Esophagus muscularis mucosa (tissue), 4 donors: ENCODE data around the gene BLOC1S5. TPM values are rescaled to one million over a fixed set of nuclear protein-coding genes. Genes with fewer than 3 reads are reported as not detected.

Experiments
- DNase-seq: peaks from one replicate; pipeline ENCODE4 v3.0.0-alpha.2; 2017; ENCODE audit errors: extremely low spot score
- H3K27ac ChIP-seq, 4 donors: fragments of 200-600 bp; sonication (generic); replicated peaks in 1 of 4; 1 replicate in 3 of 4; 2 replicates in 1 of 4; pipeline ENCODE4 v1.5.1; 2016 to 2019; ENCODE audit warnings: mild to moderate bottlenecking in 1 of 4
- H3K27me3 ChIP-seq, 4 donors: fragments of 200-600 bp; sonication (generic); one replicate each; pipeline versions ENCODE4 v1.5.1 to v1.6.0; 2016 to 2019
- H3K36me3 ChIP-seq, 4 donors: fragments of 200-600 bp; sonication (generic); one replicate each; pipeline ENCODE4 v1.5.1; 2016 to 2019
- H3K4me1 ChIP-seq, 4 donors: fragments of 200-600 bp; sonication (generic); one replicate each; pipeline ENCODE4 v1.5.1; 2016 to 2019
- H3K4me3 ChIP-seq, 4 donors: fragments of 200-600 bp; sonication (generic); 1 replicate in 2 of 4; 2 replicates in 2 of 4; pipeline ENCODE4 v1.5.1; 2016 to 2019; ENCODE audit warnings: mild to moderate bottlenecking in 4 of 4, moderate library complexity in 1 of 4
- H3K9me3 ChIP-seq, 4 donors: fragments of 200-600 bp; sonication (generic); 1 replicate in 3 of 4; 2 replicates in 1 of 4; pipeline ENCODE4 v1.5.1; 2016 to 2019
- CTCF ChIP-seq, 3 experiments: fragments of 200-600 bp in 2 of 3; fragments of 450-650 bp in 1 of 3; sonication (generic) in 2 of 3; IDR thresholded peaks; one replicate each; pipeline ENCODE4 v1.5.1; 2017 to 2019; ENCODE audit warnings: antibody characterized with exemption in 3 of 3, mild to moderate bottlenecking in 2 of 3, moderate library complexity in 1 of 3
- EP300 ChIP-seq: sonication (generic); formaldehyde crosslinking; IDR thresholded peaks from one replicate; pipeline ENCODE4 v1.6.1; 2017; ENCODE audit warnings: antibody characterized with exemption
- POLR2A ChIP-seq: fragments of 450-650 bp; IDR thresholded peaks from one replicate; pipeline ENCODE4 v1.6.1; 2017; ENCODE audit warnings: antibody characterized with exemption, moderate library complexity, mild to moderate bottlenecking, low read depth
- POLR2AphosphoS5 ChIP-seq, 2 donors: sonication (generic); formaldehyde crosslinking; IDR thresholded peaks; one replicate each; pipeline ENCODE4 v1.6.1; 2017; ENCODE audit warnings: antibody characterized with exemption in 2 of 2
- WGBS: methylation state at CpG from one replicate; pipeline ENCODE4 v1.1.5; 2018; 5-methylcytosine and 5-hydroxymethylcytosine counted together
- intact Hi-C: fragments of 100-400 bp; cut with DNase I; formaldehyde crosslinking; loops from one replicate; pipeline ENCODE4 v1.15.1; 2023
- total RNA-seq, 4 donors: library from RNA; depleted of rRNA; stranded (reverse); fragments of >200 nt; gene quantifications; one replicate each; pipeline versions ENCODE4 v1.1.0 to v1.2.1, GENCODE V29; 2016

The BLOC1S5 gene
- total RNA-seq, 4 donors from 2014 or later = 10.4 to 15.6 (median 11.2) TPM

GRCh38 chr6:8087870-8088754 is 23.9 kb upstream of the BLOC1S5 start:
- no peak overlapping the region for H3K4me3 ChIP-seq
- intact Hi-C loops = no loop called here
- H3K36me3 ChIP-seq = peaks cover 0 to 60% (median 35%) of the 10 kb centered on the region in 4 donors
- peaks cover 0 to 20% (median 11%) of the 10 kb centered on the region in 4 donors for H3K4me1 ChIP-seq
- no peak overlapping the region for H3K27ac ChIP-seq
- TF ChIP-seq CTCF (IDR thresholded peaks at IDR 0.05) (no peak), POLR2A (no peak), EP300 (no peak), POLR2AphosphoS5 (IDR thresholded peaks at IDR 0.05) (no peak)
- WGBS = 85% methylated on average over 5 of the region's 5 CpGs
- DNase-seq = no peak
- H3K9me3 ChIP-seq = no peaks in the 10 kb centered on the region
- no peaks in the 10 kb centered on the region for H3K27me3 ChIP-seq

- no peaks in the 10 kb centered on the region for H3K27me3 ChIP-seq
- peaks cover 0 to 56% (median 35%) of the 10 kb centered on the region in 4 donors for H3K36me3 ChIP-seq
- no peak overlapping the region for H3K27ac ChIP-seq
- TF ChIP-seq CTCF (IDR thresholded peaks at IDR 0.05) = no peak
- no peaks in the 10 kb centered on the region for H3K9me3 ChIP-seq
- H3K4me3 ChIP-seq = no peak overlapping the region
- DNase-seq = no peak
- 92% methylated on average over 9 of the region's 9 CpGs for WGBS
- peaks cover 3 to 27% (median 13%) of the 10 kb centered on the region in 4 donors for H3K4me1 ChIP-seq
- intact Hi-C loops = no loop called here
Observed at GRCh38 chr6:8086755-8087306, 22.6 kb upstream of the BLOC1S5 start.

GRCh38 chr6:8085053-8085511 is 20.9 kb upstream of the BLOC1S5 start:
- peaks cover 3 to 27% (median 11%) of the 10 kb centered on the region in 4 donors for H3K4me1 ChIP-seq
- no peak for DNase-seq
- peaks cover 0 to 39% (median 29%) of the 10 kb centered on the region in 4 donors for H3K36me3 ChIP-seq
- no peaks in the 10 kb centered on the region for H3K9me3 ChIP-seq
- WGBS = 25% methylated on average over 2 of the region's 2 CpGs
- TF ChIP-seq CTCF (IDR thresholded peaks at IDR 0.05) (no peak), POLR2A (no peak), EP300 (no peak), POLR2AphosphoS5 (IDR thresholded peaks at IDR 0.05) (peak in 1 of 2 donors; percentile 13)
- no peak overlapping the region for H3K4me3 ChIP-seq
- no peak overlapping the region for H3K27ac ChIP-seq
- H3K27me3 ChIP-seq = no peaks in the 10 kb centered on the region
- intact Hi-C loops = no loop called here

DNA sequence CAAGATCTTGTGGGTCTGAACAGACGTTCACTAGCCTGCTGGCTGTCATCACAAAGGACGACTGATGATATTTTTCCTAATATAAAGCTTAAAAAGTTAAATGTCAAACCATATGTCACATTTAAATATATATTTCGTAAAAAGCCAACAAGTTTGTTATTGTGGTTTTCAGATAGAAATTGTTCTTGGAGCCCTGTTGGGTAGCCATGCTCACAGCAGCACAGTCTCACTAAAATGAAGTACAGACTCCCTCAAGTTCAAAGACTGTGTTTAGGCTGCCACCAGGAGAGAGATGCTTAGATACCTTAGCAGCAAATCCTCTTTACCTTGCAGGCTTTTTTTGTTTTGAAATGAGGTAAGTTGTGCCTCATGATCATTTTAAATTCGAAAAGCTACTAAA is 20.4 kb upstream of the BLOC1S5 start:
- Histone ChIP-seq H3K36me3 (peaks cover 0 to 34% (median 25%) of the 10 kb centered on the region in 4 donors), H3K27ac (no peak overlapping the region), H3K4me3 (no peak overlapping the region), H3K27me3 (no peaks in the 10 kb centered on the region), H3K4me1 (peaks cover 3 to 27% (median 11%) of the 10 kb centered on the region in 4 donors), H3K9me3 (no peaks in the 10 kb centered on the region)
- 67% methylated on average over 4 of the region's 4 CpGs for WGBS
- DNase-seq = no peak
- TF ChIP-seq CTCF (IDR thresholded peaks at IDR 0.05) = no peak
- TF ChIP-seq POLR2A = no peak
- no peak for TF ChIP-seq POLR2AphosphoS5 (IDR thresholded peaks at IDR 0.05)
- intact Hi-C loops = no loop called here
